ENCODE measurements around the gene PAK1.

Gene PAK1

DNA sequence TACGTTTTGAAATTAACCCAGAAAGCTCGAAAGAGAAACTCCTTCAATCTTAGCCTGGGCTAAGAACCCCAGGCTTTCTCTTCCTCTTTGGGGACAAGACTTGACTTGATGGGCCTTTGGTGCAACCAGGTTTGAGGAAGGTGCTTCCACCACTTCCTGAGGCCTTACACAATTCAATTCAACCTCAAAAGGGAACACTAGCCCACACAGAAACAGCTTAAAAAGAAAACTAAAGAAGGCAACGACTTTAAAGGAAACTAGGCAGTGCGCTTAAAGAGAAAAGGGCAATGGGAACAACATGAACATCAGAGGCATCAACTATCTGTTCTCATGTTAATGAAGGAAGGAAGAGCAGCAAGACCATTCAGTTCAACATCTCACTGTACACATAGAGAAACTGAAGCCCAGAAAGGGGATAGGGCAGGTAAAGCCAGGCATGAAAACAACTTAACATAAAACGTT is 24.8 kb downstream of the PAK1 start:
- Histone ChIP-seq H3K27me3 (ENCODE audit: control insufficient read depth in 3 of 3, insufficient read depth in 3 of 3, low read depth in 1 of 3, low read length in 3 of 3) (no peaks in the 10 kb centered on the region), H3K27ac (replicated peaks; ENCODE audit: low read length) (no peak overlapping the region), H3K4me2 (ENCODE audit: insufficient read depth, low read length, poor library complexity, severe bottlenecking) (no peak overlapping the region), H2BK12ac (ENCODE audit: low read length) (no peak overlapping the region), H2BK120ac (ENCODE audit: low read depth, low read length) (no peak overlapping the region), H2AK5ac (ENCODE audit: low read depth, low read length) (no peak overlapping the region), H3K4ac (ENCODE audit: low read length) (no peak overlapping the region), H3K14ac (ENCODE audit: low read length) (no peak overlapping the region), H2BK5ac (ENCODE audit: low read length) (no peak overlapping the region), H3K79me1 (ENCODE audit: low read depth, low read length) (no peaks in the 10 kb centered on the region), H3K23ac (ENCODE audit: low read depth, low read length, poor library complexity) (no peak overlapping the region), H2BK15ac (ENCODE audit: low read length) (no peak overlapping the region), H4K8ac (ENCODE audit: low read depth, low read length) (no peak overlapping the region), H3K9ac (ENCODE audit: low read depth, low read length, poor library complexity) (no peak overlapping the region), H3K4me3 (ENCODE audit: low read length in 2 of 2) (no peak overlapping the region), H4K91ac (ENCODE audit: low read depth, low read length, poor library complexity) (no peak overlapping the region), H2AFZ (ENCODE audit: low read length) (no peak overlapping the region), H3K36me3 (replicated peaks in 1 of 2; ENCODE audit: control insufficient read depth in 2 of 2, insufficient read depth in 2 of 2, low read length in 2 of 2) (peaks cover 0 to 12% of the 10 kb centered on the region in 2 donors), H3K4me1 (ENCODE audit: control insufficient read depth in 2 of 2, insufficient read depth in 1 of 2, low read depth in 1 of 2, low read length in 2 of 2) (peaks cover 2 to 8% of the 10 kb centered on the region in 2 donors), H3K9me3 (replicated peaks in 1 of 2; ENCODE audit: control insufficient read depth in 2 of 2, insufficient read depth in 1 of 2, low read depth in 1 of 2, low read length in 2 of 2) (peaks cover 0 to 3% of the 10 kb centered on the region in 2 donors), H3K18ac (ENCODE audit: low read length) (no peak overlapping the region)
- WGBS, 2 donors (ENCODE audit: extremely low coverage in 2 of 2, insufficient read length in 2 of 2, insufficient replicate concordance in 1 of 2): no CpG with 5 or more reads among the region's 5 CpGs
- no peak for DNase-seq (ENCODE audit: low spot score)

DNA sequence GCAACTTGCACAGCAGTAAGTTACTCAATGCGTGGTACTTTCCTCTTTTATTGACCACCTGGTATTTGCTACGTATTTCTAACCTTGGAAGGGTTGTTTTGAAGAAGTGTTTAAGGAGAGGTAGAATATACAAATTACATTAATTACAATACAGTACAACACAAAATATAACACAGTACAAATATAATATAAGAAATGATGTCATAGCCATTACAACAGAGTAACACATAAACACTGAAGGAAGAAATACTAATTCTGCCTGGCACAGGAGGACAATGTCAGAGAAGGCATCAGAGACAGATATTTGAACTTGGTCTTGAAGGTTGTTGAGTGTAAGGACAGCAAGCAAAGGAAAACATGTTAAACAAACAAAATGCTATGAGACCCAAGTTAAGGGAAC is 25.6 kb downstream of the PAK1 start:
- no peak overlapping the region for H2BK15ac ChIP-seq (ENCODE audit: low read length)

DNA sequence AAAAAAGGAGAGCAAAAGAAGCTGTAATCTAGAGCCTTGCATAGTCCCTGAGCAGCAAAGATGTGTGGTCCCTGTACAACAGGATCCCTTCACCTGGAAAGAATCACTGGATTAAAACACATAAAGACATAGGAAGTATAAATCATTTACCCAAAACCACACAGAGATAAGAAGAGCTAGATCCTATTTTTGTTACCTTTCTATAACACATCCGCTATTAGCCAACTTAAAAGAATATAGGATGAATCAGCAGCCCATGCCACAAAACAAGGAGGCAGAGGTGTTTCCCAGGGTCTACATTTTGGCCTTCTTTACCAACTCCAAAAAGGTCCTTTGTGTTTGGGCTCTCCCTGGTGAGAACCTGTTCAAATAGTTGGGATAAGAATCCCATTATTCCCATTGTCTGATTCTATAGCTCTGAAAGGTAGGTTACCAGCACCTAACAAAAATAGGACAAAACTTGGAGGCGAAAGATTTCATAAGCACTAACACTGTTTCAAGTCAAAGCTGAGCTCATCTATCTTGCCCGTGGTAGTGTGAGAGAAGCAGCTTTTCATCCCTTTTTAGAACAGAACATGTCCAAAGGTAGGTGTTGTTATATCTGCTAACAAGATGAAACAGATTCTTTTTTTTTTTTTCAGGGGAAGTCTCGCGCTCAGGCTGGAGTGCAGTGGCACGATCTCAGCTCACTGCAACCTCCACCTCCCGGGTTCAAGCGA is 26.8 kb downstream of the PAK1 start:
- Histone ChIP-seq H2BK15ac (ENCODE audit: low read length) (no peak overlapping the region), H3K23ac (ENCODE audit: low read depth, low read length, poor library complexity) (no peak overlapping the region), H2BK12ac (ENCODE audit: low read length) (no peak overlapping the region), H3K14ac (ENCODE audit: low read length) (no peak overlapping the region), H2AFZ (ENCODE audit: low read length) (no peak overlapping the region), H3K36me3 (replicated peaks in 1 of 2; ENCODE audit: control insufficient read depth in 2 of 2, insufficient read depth in 2 of 2, low read length in 2 of 2) (peaks cover 0 to 2% of the 10 kb centered on the region in 2 donors), H3K4me1 (ENCODE audit: control insufficient read depth in 2 of 2, insufficient read depth in 1 of 2, low read depth in 1 of 2, low read length in 2 of 2) (peaks cover 2 to 8% of the 10 kb centered on the region in 2 donors), H3K27me3 (ENCODE audit: control insufficient read depth in 3 of 3, insufficient read depth in 3 of 3, low read depth in 1 of 3, low read length in 3 of 3) (no peaks in the 10 kb centered on the region), H3K4ac (ENCODE audit: low read length) (no peak overlapping the region), H3K4me2 (ENCODE audit: insufficient read depth, low read length, poor library complexity, severe bottlenecking) (no peak overlapping the region), H3K27ac (replicated peaks; ENCODE audit: low read length) (no peak overlapping the region), H3K9ac (ENCODE audit: low read depth, low read length, poor library complexity) (no peak overlapping the region), H2BK120ac (ENCODE audit: low read depth, low read length) (no peak overlapping the region), H4K8ac (ENCODE audit: low read depth, low read length) (no peak overlapping the region), H3K18ac (ENCODE audit: low read length) (no peak overlapping the region), H2BK5ac (ENCODE audit: low read length) (no peak overlapping the region), H2AK5ac (ENCODE audit: low read depth, low read length) (no peak overlapping the region), H3K79me1 (ENCODE audit: low read depth, low read length) (no peaks in the 10 kb centered on the region), H3K9me3 (replicated peaks in 1 of 2; ENCODE audit: control insufficient read depth in 2 of 2, insufficient read depth in 1 of 2, low read depth in 1 of 2, low read length in 2 of 2) (peaks cover 0 to 3% of the 10 kb centered on the region in 2 donors), H4K91ac (ENCODE audit: low read depth, low read length, poor library complexity) (no peak overlapping the region), H3K4me3 (ENCODE audit: low read length in 2 of 2) (no peak overlapping the region)
- no peak for DNase-seq (ENCODE audit: low spot score)
- no CpG with 5 or more reads among the region's 8 CpGs for WGBS, 2 donors (ENCODE audit: extremely low coverage in 2 of 2, insufficient read length in 2 of 2, insufficient replicate concordance in 1 of 2)

More for the DNA sequence above, 25.6 kb downstream of the PAK1 start:
- Histone ChIP-seq H3K4ac (ENCODE audit: low read length) (no peak overlapping the region), H3K4me2 (ENCODE audit: insufficient read depth, low read length, poor library complexity, severe bottlenecking) (no peak overlapping the region), H4K91ac (ENCODE audit: low read depth, low read length, poor library complexity) (no peak overlapping the region), H2BK12ac (ENCODE audit: low read length) (no peak overlapping the region), H3K27ac (replicated peaks; ENCODE audit: low read length) (no peak overlapping the region), H3K4me3 (ENCODE audit: low read length in 2 of 2) (no peak overlapping the region), H2BK120ac (ENCODE audit: low read depth, low read length) (no peak overlapping the region), H3K9ac (ENCODE audit: low read depth, low read length, poor library complexity) (no peak overlapping the region), H2AFZ (ENCODE audit: low read length) (no peak overlapping the region), H3K4me1 (ENCODE audit: control insufficient read depth in 2 of 2, insufficient read depth in 1 of 2, low read depth in 1 of 2, low read length in 2 of 2) (peaks cover 2 to 8% of the 10 kb centered on the region in 2 donors), H3K23ac (ENCODE audit: low read depth, low read length, poor library complexity) (no peak overlapping the region), H3K27me3 (ENCODE audit: control insufficient read depth in 3 of 3, insufficient read depth in 3 of 3, low read depth in 1 of 3, low read length in 3 of 3) (no peaks in the 10 kb centered on the region), H3K9me3 (replicated peaks in 1 of 2; ENCODE audit: control insufficient read depth in 2 of 2, insufficient read depth in 1 of 2, low read depth in 1 of 2, low read length in 2 of 2) (peaks cover 0 to 3% of the 10 kb centered on the region in 2 donors), H2BK5ac (ENCODE audit: low read length) (no peak overlapping the region), H4K8ac (ENCODE audit: low read depth, low read length) (no peak overlapping the region), H3K18ac (ENCODE audit: low read length) (no peak overlapping the region), H3K79me1 (ENCODE audit: low read depth, low read length) (no peaks in the 10 kb centered on the region), H3K36me3 (replicated peaks in 1 of 2; ENCODE audit: control insufficient read depth in 2 of 2, insufficient read depth in 2 of 2, low read length in 2 of 2) (peaks cover 0 to 8% of the 10 kb centered on the region in 2 donors), H3K14ac (ENCODE audit: low read length) (no peak overlapping the region), H2AK5ac (ENCODE audit: low read depth, low read length) (no peak overlapping the region)
- DNase-seq (ENCODE audit: low spot score): no peak
- WGBS, 2 donors (ENCODE audit: extremely low coverage in 2 of 2, insufficient read length in 2 of 2, insufficient replicate concordance in 1 of 2): no CpG with 5 or more reads among the region's 2 CpGs

DNA sequence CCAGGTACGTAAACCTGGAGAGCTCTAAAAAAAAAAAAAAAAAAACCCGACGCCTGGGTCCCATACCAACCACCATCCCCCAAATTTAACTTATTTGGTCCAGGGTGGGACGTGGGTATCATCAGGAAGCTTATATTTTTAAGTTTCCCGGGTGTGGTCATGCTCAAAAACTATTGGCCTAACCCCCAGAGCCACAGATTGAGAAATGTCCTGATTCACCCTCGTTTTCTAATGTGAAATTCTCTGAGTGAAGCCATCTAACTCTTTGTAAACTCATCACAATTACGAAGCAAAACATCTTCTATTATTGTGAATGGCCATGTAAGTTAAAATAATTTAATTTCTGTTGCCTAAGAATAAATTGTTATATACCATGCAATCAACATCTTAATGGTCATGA is 29.6 kb downstream of the PAK1 start:
- no peak overlapping the region for H3K23ac ChIP-seq (ENCODE audit: low read depth, low read length, poor library complexity)
- no peak overlapping the region for H3K4me3 ChIP-seq (ENCODE audit: low read length in 2 of 2)
- H2AK5ac ChIP-seq (ENCODE audit: low read depth, low read length): no peak overlapping the region
- no peak overlapping the region for H2BK5ac ChIP-seq (ENCODE audit: low read length)
- no peak overlapping the region for H3K27ac ChIP-seq (replicated peaks; ENCODE audit: low read length)
- no CpG with 5 or more reads among the region's 7 CpGs for WGBS, 2 donors (ENCODE audit: extremely low coverage in 2 of 2, insufficient read length in 2 of 2, insufficient replicate concordance in 1 of 2)
- H2BK12ac ChIP-seq (ENCODE audit: low read length): no peak overlapping the region
- H2BK120ac ChIP-seq (ENCODE audit: low read depth, low read length): no peak overlapping the region
- DNase-seq (ENCODE audit: low spot score): no peak
- H3K9me3 ChIP-seq (replicated peaks in 1 of 2; ENCODE audit: control insufficient read depth in 2 of 2, insufficient read depth in 1 of 2, low read depth in 1 of 2, low read length in 2 of 2): no peaks in the 10 kb centered on the region
- no peak overlapping the region for H4K8ac ChIP-seq (ENCODE audit: low read depth, low read length)
- no peaks in the 10 kb centered on the region for H3K36me3 ChIP-seq (replicated peaks in 1 of 2; ENCODE audit: control insufficient read depth in 2 of 2, insufficient read depth in 2 of 2, low read length in 2 of 2)
- no peak overlapping the region for H3K4ac ChIP-seq (ENCODE audit: low read length)
- H2BK15ac ChIP-seq (ENCODE audit: low read length): no peak overlapping the region
- H3K14ac ChIP-seq (ENCODE audit: low read length): no peak overlapping the region
- H3K9ac ChIP-seq (ENCODE audit: low read depth, low read length, poor library complexity): no peak overlapping the region
- H3K4me2 ChIP-seq (ENCODE audit: insufficient read depth, low read length, poor library complexity, severe bottlenecking): no peak overlapping the region
- no peak overlapping the region for H2AFZ ChIP-seq (ENCODE audit: low read length)
- no peaks in the 10 kb centered on the region for H3K27me3 ChIP-seq (ENCODE audit: control insufficient read depth in 3 of 3, insufficient read depth in 3 of 3, low read depth in 1 of 3, low read length in 3 of 3)
- H3K4me1 ChIP-seq (ENCODE audit: control insufficient read depth in 2 of 2, insufficient read depth in 1 of 2, low read depth in 1 of 2, low read length in 2 of 2): peaks cover 2 to 4% of the 10 kb centered on the region in 2 donors
- H4K91ac ChIP-seq (ENCODE audit: low read depth, low read length, poor library complexity): no peak overlapping the region
- H3K79me1 ChIP-seq (ENCODE audit: low read depth, low read length): no peaks in the 10 kb centered on the region
- H3K18ac ChIP-seq (ENCODE audit: low read length): no peak overlapping the region

Data from neuronal stem cell (in vitro differentiated cells).